Ovary (tissue), 9 donors: Measurements from ENCODE around the gene EDNRA. TPM values are rescaled to one million over a fixed set of nuclear protein-coding genes. Genes with fewer than 3 reads are reported as not detected.
A peak's percentile ranks its signal among the peaks of the same experiment; 100 is the strongest.

Experiments
- DNase-seq, 5 donors: peaks; one replicate each; pipeline ENCODE4 v3.0.0-alpha.2; 2019 to 2020
- H3K27ac ChIP-seq, 2 donors: fragments of 200-600 bp; one replicate each; pipeline versions ENCODE4 v1.5.1 to v1.8.0; 2019 to 2022
- H3K27me3 ChIP-seq: fragments of 200-600 bp; one replicate; pipeline ENCODE4 v1.8.0; 2022
- H3K36me3 ChIP-seq: fragments of 200-600 bp; sonication (generic); one replicate; pipeline ENCODE4 v1.5.1; 2019
- H3K4me1 ChIP-seq: one replicate; pipeline ENCODE4 v1.8.1; 2013; ENCODE audit warnings: mild to moderate bottlenecking, moderate library complexity; ENCODE audit not compliant: insufficient read depth
- H3K4me3 ChIP-seq: fragments of 200-600 bp; sonication (generic); one replicate; pipeline ENCODE4 v1.5.1; 2017
- H3K9me3 ChIP-seq, 2 donors: fragments of 200-600 bp in 1 of 2; sonication (generic) in 1 of 2; one replicate each; pipeline versions ENCODE4 v1.5.1 to v1.8.1; 2013 to 2019; ENCODE audit warnings: mild to moderate bottlenecking in 1 of 2, moderate library complexity in 1 of 2
- CTCF ChIP-seq, 3 donors: fragments of 450-650 bp in 2 of 3; fragments of 200-600 bp in 1 of 3; IDR thresholded peaks; one replicate each; pipeline versions ENCODE4 v1.5.1 to v1.8.0; 2016 to 2022; ENCODE audit warnings: antibody characterized with exemption in 3 of 3, mild to moderate bottlenecking in 1 of 3
- EP300 ChIP-seq: sonication (generic); formaldehyde crosslinking; IDR thresholded peaks from one replicate; pipeline ENCODE4 v1.6.1; 2017; ENCODE audit warnings: antibody characterized with exemption
- POLR2A ChIP-seq: fragments of 450-650 bp; IDR thresholded peaks from one replicate; pipeline ENCODE4 v1.6.1; 2017; ENCODE audit warnings: antibody characterized with exemption, mild to moderate bottlenecking, moderate library complexity
- WGBS, 3 donors: extraction: QIAGEN DNeasy Blood & Tissue Kit in 1 of 3; methylation state at CpG; one replicate each; pipeline versions ENCODE4 v1.1.5 to v1.1.7; 2013 to 2017; 5-methylcytosine and 5-hydroxymethylcytosine counted together
- intact Hi-C, 4 donors: fragments of 100-400 bp; cut with DNase I; formaldehyde crosslinking; loops; one replicate each; pipeline versions ENCODE4 v1.11.0 to v1.15.1; 2022 to 2023
- polyA plus RNA-seq, 2 donors: library from polyadenylated mRNA; stranded (reverse); fragments of 200-250 nt in 1 of 2; fragments of 350-450 nt in 1 of 2; fragmentation: Illumina TruSeq in 1 of 2; extraction: RNeasy Lipid Tissue Mini Kit (QIAGEN cat#74804) in 1 of 2; gene quantifications; one replicate each; pipeline ENCODE4 v1.2.3, GENCODE V29; 2013 to 2014
- total RNA-seq, 7 donors: library from RNA; depleted of rRNA in 2 of 7; stranded (reverse); fragments of >200 nt in 2 of 7; fragmentation: NEBNext Ultra II Directional in 3 of 7; extraction: Animal tissue kit (Norgen Biotek cat#: 25700) in 3 of 7; gene quantifications; one replicate each; pipeline versions ENCODE4 v1.1.0 to v1.2.4, GENCODE V29; 2016 to 2023
- donor health status: DM: no; HTN: no; CAD: no; lungs with moderate emphysema.
- donor health status: DM: no; HTN: no; CAD: no.
- donor health status: Bipolar disorder and iron deficiency.
- donor health status: DM: yes; HTN: yes; CAD: no.
- donor health status: DM: no; HTN: no; CAD: no.
- donor health status: DM: yes; HTN: yes; CAD: no.

EDNRA gene
- total and polyA plus RNA-seq, 9 donors = 28.4 to 110 (median 61.7) TPM

- intact Hi-C loops = no loop called here
- Histone ChIP-seq H3K27me3 (no peaks in the 10 kb centered on the region), H3K9me3 (no peaks in the 10 kb centered on the region), H3K4me3 (no peak overlapping the region), H3K36me3 (no peaks in the 10 kb centered on the region), H3K27ac (no peak overlapping the region), H3K4me1 (no peaks in the 10 kb centered on the region)
- WGBS, 3 donors = 20 to 38% (median 32%) methylated on average over 1 of the region's 1 CpG
- DNase-seq = no peak
- TF ChIP-seq POLR2A (no peak), EP300 (no peak), CTCF (IDR thresholded peaks at IDR 0.05) (no peak)
These were observed 35.2 kb downstream of the EDNRA start for GRCh38 chr4:147516133-147516532.

GRCh38 chr4:147518086-147518485 lies 37.2 kb downstream of the EDNRA start:
- TF ChIP-seq CTCF (IDR thresholded peaks at IDR 0.05) (no peak), POLR2A (no peak), EP300 (no peak)
- no peaks in the 10 kb centered on the region for H3K27me3 ChIP-seq
- no peaks in the 10 kb centered on the region for H3K9me3 ChIP-seq
- no peak for DNase-seq
- intact Hi-C loops = no loop called here
- H3K27ac ChIP-seq = no peak overlapping the region
- no peak overlapping the region for H3K4me3 ChIP-seq
- 52 to 60% (median 60%) methylated on average over 2 of the region's 2 CpGs for WGBS, 3 donors
- no peaks in the 10 kb centered on the region for H3K4me1 ChIP-seq
- no peaks in the 10 kb centered on the region for H3K36me3 ChIP-seq

- intact Hi-C loops = no loop called here
- H3K36me3 ChIP-seq = no peaks in the 10 kb centered on the region
- peaks cover 1% of the 10 kb centered on the region for H3K4me1 ChIP-seq
- WGBS, 3 donors = 71 to 93% (median 74%) methylated on average over 3 of the region's 3 CpGs
- DNase-seq = peak in 4 of 5 donors; percentile 40 to 65 (median 55)
- no peaks in the 10 kb centered on the region for H3K27me3 ChIP-seq
- TF ChIP-seq POLR2A (no peak), EP300 (no peak), CTCF (IDR thresholded peaks at IDR 0.05) (peak; percentile 18 to 72 (median 42))
- no peaks in the 10 kb centered on the region for H3K9me3 ChIP-seq
- no peak overlapping the region for H3K27ac ChIP-seq
- no peak overlapping the region for H3K4me3 ChIP-seq
These were observed 38.2 kb downstream of the EDNRA start for GRCh38 chr4:147518846-147519767.

- DNase-seq = no peak
- Histone ChIP-seq H3K36me3 (no peaks in the 10 kb centered on the region), H3K27ac (no peak overlapping the region), H3K4me3 (no peak overlapping the region), H3K9me3 (no peaks in the 10 kb centered on the region), H3K4me1 (peaks cover 5% of the 10 kb centered on the region), H3K27me3 (no peaks in the 10 kb centered on the region)
- intact Hi-C loops = no loop called here
- 4 to 11% (median 4%) methylated on average over 1 of the region's 1 CpG for WGBS, 3 donors
- TF ChIP-seq EP300 (no peak), POLR2A (no peak), CTCF (IDR thresholded peaks at IDR 0.05) (no peak)
These were observed 43.7 kb downstream of the EDNRA start for GRCh38 chr4:147524601-147525000.
